HG03520 (cell line): ENCODE results near the gene PKHD1.

Experiments used
- ATAC-seq: cut with Tn5 transposase; IDR thresholded peaks from one replicate; pipeline ENCODE4 v1.9.1; 2021; ENCODE audit warnings: mild to moderate bottlenecking, moderate library complexity; ENCODE audit not compliant: unreplicated experiment

The PKHD1 gene

DNA sequence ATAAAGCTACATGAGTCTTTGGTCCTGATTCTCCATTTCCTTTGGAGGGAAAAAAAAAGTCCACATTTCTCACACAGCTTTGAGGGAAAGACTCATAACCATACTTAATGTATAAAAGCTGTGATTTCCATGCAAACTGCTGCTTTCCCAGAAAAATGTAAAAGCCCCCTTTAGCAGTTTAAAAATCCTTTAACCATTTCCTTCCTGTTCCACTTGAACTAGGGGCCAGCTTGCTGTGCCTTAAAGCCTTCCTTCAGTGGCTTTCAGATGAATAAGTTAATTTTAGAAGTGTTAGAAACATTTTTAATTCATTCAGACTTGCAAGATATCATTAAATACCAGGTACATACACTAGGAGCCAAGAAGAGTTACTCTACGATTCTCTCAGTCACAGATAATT is 273.5 kb downstream of the PKHD1 start:
- ATAC-seq = no peak

DNA sequence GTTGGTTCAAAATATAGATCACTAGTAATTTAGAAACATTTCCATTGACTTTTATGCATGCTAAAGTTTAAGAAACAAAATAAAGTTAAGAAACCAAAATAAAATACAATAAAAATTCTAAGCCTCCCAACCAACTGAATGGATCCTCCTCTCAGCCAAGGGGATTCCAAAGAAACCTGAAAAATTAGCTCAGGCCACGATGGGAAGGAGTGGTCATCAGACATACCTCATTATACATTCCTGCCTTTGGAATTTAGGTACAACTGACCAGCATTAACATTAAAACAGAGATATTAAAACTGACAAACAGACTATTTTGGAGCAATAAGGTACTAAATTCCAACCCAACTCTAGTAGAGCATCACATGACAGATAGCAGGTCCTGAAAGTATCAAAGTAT is 275.2 kb downstream of the PKHD1 start:
- no peak for ATAC-seq

DNA sequence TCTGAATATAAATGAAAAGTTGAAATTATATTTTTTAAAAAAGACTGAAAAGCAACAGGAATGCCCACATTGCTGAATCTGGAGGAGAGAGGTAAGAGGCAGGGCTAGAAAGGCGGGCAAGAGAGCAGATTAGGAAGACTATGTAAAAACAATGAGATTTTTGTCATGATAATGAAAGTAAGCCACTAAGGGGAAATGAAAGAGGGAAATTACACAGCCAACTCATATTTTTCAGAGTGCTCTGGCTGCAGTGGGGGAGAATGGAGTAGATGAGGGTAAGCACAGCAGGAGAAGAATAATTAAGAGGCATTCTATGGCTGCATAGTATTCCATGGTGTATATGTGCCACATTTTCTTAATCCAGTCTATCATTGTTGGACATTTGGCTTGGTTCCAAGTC is 281.9 kb downstream of the PKHD1 start:
- ATAC-seq = peak; percentile 68

DNA sequence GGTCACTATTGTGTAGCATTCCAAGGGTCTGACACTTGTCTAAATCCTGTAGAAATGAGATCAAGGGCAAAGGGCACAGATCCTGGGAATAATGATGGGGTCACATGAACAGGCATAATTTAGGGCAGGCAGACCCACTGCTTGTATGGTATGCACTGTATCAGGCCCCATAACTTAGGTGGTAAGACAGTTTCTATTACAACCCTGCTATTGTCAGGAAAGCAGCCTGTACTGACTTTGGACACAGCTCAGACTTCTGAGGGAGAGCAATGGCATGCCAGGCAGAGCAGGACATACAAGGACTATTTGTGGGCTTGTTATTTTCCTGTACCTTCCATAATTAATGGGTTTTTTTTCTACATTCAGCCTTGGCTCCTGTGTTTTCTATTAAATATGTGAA is 286.8 kb downstream of the PKHD1 start:
- no peak for ATAC-seq

DNA sequence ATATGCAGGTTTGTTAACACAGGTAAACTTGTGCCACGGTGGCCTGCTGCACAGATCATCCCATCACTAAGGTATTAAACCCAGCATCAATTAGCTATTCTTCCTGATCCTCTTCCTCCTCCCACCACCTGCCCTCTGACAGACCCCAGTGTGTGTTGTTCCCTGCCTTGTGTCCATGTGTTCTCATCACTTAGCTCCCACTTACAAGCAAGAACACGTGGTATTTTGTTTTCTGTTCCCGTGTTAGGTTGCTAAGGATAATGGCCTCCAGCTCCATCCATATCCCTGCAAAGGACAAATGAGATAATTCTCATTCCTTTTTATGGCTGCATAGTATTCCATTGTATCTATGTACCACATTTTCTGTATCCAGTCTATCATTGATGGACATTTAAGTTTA is 294.0 kb downstream of the PKHD1 start:
- no peak for ATAC-seq

DNA sequence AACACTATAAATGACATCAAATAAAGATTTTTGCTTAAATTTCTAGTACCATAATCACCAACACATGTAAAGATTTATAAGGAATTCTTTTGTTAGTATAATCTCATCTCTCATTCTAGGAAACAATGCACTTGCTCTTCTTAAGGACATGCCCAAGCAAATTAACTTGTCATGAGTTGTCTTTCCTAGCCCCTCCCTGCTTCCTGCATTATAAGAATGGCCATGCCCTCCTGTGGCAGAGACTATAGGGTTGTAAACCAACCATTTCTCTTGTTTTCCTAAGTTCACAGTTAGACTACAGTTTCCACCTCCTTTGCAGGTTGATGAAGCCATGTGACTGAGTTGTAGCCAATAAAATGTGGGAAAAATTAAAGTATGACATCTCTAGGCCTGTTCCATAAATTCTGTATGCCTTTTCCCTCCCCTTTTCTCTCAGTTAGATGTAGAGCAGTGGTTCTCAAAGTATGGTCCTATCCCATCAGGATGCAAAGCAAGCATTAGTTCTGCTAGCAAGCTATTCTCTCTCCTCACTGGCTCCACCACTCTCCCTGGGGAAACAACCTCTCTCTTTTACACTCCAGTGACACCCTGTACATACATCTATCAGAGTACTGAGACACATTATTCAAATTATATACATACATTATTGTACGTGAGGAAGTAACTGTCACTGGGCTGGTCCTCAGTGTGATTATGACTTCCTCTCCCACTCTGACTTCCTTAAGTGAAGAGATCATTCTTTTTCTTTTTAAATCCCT is 295.0 kb downstream of the PKHD1 start:
- ATAC-seq = no peak

DNA sequence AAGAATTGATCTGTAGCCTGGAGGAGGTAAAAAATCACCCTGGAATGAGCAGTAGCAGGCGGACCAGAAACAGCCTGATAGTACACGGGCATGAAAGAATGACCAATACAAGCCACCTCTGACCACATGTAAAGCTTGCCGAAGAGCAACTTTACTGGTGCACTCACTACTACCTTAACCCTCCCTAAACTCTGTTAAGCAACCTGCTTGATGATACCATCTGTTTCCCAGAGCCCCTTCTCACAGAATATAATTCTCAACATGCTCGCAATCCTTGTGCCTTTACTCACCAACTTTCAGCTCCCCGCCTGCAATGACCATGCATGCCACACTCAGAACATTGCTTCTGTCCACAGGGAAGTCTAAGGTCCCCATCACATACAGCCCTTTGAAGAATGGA is 296.5 kb downstream of the PKHD1 start:
- no peak for ATAC-seq

DNA sequence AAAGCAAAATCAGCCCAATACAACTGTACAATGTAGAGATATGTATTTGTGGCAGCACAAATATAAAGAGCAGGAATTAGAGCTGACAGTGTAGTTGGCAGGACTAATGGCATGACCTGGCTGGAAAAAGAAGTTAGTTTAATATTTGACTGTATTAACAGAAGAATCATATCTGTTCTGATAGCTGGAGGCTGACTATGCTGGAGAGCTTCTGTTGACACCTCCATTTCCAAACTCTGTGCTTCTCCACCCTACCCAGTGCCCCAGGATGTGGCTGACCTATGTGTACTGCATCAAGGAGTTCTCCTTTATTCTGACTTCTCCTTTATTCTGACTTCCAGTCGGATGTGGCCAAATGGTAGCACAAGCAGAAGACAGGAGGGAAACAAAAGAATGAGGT is 299.3 kb downstream of the PKHD1 start:
- no peak for ATAC-seq

DNA sequence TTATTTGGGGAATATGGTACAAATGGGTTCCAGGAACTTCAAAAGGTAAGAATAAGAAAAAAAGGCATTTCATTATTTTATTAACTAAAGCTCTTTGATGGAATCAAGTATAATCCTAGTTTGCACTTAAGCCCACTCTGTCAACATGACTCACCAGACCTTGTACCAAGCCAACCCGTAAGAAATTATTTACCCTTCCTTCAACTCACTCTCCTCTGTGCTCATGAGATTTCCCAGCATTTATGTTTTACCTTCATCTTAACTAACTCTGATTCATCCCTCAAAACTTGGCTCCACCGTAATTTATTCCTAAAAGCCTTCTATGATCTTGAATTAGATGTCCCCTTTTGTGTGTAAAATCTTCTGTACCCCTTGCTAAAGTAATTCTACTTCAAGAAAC is 308.7 kb downstream of the PKHD1 start:
- ATAC-seq = no peak

DNA sequence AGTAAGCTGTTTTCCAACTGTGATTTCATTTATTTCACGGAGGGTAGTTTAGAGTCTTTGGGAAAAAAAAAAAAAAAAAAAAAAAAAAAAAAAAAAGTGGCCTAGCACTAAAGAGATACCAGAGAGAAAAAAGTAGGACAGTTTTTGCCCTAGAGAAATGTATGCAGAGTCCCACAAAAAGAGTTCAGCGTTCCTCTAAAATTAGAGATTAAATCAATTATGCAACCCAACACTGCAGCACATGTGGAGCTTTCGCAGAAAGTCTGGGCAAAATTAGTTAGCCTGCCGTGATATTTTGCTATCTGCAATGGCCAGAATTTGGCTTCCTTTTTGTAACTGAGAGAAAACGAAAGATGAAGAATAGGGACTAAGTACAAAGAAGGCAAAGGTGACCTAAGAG is 309.8 kb downstream of the PKHD1 start:
- ATAC-seq = no peak

DNA sequence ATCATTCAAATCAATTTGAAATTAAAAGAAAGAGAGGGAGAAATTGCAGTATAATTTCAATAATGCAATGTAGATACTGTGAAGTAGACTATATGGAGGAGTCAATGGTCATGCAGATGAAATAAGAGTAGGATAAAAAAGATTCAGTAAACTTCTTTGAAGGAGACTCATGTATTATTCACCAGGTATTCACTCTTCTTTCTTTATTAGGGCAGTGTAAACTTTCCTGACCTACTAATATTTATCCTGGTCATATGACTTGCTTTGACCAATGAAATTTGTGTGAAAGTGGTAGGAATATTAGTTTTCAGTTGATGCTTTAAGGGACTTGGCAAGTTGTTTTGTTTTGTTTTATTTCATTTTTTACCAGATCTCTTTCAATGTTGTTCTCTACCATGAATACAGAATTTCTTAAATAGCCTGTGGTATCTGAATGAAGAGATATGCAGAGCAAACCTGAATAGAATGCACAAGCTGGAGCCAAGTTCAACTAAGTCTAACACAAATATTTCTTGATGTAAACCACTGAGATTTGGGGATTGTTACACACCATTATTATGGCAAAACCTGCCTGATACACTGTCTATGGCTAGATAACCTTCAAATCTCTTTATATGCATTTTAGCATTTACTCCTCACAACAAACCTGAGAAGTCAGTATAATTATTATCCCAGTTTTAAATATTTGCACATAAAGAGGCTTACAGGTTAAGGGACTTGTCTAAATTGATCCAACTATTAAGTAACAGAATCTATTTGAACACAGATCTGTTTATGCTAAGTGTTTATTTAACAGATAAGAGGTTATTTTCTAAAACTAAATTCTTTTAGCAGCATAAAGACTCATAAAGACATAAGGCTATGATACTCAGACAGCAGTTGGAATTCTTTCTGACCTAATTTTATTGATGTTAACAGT is 311.2 kb downstream of the PKHD1 start:
- no peak for ATAC-seq

DNA sequence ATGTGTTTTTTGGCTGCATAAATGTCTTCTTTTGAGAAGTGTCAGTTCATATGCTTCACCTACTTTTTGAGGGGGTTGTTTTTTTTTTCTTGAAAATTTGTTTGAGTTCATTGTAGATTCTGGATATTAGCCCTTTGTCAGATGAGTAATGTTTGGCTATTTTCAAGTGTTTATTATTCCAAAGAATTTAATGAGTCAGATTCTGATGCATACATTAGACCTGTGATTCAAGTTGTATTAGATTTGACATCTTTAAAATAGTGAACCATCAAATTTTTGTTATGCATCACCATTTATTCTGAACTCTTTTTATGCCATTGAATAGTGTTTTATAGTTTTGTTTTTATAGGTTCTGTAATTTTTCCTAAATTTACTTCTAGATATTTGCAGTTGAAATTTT is 319.3 kb downstream of the PKHD1 start:
- no peak for ATAC-seq

DNA sequence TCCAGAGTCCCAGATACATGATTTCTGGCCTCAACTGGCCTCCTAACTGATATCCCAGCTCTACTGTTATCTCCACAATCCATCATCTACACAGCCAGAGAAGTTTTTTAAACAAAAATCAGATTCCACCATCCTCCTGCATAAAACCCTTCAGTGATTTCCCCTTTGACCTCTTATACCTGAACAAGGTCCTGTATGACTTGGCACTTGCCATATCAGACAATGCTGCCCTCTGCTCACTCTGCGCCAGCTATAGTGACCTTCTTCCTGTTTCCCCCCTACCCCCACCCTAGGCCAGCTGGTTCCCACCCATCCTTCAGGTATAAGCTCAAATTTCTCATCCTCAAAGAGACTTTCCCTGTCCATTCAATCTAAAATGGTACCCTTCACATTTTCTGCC is 322.2 kb downstream of the PKHD1 start:
- ATAC-seq = no peak

DNA sequence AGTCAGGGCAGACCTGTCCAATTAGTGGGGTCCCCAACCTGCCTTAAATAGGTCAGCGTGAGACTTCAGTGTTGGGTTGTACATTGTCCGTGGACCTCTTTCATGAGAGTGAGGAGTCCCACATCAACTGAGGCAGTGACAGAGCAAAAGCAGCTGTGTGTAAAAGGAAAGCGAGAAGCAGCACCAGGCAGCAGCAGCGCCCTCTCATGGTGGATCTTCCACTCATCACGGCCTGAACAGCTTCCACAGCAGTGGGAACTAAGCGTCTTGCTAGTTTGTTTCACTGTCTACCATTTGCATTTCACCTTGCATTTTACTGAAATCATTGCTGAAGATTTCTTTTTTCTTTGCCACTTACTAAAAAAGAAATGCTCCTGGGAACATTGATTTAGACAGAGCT is 333.8 kb downstream of the PKHD1 start:
- ATAC-seq = peak; percentile 60

DNA sequence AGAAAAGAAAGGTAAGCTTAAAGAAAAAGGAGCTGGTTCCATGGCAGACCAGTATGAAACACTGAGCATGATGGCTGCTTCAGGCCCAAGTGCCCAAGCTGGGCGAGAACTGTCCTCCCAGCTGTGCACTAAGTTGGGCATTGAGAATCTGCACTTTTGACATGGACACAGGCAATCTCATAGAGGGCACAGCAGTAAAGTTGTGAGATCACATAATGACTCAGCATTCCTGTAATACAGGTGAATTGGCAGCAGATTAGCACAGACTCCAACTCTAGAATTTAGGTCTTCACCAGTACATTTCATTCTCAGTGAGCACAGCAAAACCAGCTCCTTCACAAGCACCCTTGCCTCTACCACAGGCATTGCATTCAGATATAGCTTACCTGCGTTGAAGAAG is 343.4 kb downstream of the PKHD1 start:
- ATAC-seq = no peak

DNA sequence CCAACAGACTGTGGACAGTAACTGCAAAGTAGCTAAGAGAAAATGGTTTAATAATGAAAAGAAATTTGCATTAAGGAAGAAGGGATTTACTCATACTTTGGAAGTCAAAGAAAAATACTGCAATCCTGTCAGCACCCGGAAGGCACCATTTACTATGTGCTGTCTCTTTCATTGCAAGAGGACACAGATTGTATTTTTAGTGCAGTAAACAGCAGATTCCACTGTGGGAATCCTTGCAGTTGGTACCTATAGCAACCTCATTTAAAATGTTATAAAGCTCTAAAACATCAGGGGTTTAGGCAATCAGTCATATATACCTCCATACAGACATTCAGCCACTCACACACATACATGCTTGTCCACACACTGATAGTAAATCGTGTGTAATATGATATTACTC is 346.8 kb downstream of the PKHD1 start:
- ATAC-seq = no peak

DNA sequence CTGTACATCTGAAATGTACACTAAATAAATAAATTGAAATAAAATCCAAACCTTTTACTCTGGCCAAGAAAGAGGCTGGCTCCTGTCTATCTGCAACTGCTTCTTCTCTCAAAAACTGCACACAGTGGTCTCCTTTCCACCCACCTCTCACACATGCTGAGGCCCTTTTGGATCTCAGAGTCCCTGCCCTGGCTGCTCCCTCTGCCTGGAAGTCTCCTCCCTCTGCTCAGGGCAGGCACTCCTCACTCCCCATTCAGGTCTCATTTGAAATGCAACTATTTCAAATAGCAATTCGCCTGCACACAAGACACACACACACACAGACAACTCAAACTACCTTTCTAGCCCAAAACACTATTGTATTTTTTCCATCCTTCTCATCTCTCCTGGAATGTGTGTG is 348.8 kb downstream of the PKHD1 start:
- no peak for ATAC-seq

DNA sequence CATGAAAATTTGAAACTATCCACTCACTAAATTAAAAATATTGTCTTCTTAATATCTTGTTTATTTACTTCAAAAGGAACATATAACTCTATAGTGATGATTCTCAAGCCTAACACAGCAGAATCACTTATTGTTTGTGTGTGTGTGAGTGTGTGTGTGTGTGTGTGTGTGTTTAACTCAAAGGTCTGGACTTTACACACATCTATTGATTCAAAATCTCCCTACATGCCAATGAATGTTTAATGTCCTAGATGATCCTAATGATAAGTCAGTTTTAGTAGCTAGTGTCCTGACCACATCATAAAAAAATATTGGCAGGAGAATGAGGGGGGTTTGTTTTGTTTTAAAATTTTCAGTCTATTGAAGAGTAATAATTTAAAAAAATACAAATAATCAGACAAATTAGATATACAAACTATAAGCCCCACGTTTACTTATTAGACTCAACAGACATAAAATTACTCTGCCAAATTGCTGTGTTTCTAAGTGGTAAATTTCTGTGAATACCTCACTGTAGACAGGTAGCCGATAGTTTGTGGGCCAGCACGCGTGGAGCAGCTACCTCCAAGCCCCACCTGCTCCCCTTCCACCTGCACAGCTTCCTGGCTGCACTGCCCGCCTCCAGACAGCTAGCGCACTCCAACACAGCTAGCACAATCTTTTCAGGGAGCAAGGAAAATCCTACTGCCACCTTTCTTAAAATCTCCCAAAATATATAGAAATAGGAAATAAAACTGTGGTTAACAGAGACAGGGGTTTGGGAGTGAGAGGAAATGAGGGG is 349.6 kb downstream of the PKHD1 start:
- no peak for ATAC-seq

DNA sequence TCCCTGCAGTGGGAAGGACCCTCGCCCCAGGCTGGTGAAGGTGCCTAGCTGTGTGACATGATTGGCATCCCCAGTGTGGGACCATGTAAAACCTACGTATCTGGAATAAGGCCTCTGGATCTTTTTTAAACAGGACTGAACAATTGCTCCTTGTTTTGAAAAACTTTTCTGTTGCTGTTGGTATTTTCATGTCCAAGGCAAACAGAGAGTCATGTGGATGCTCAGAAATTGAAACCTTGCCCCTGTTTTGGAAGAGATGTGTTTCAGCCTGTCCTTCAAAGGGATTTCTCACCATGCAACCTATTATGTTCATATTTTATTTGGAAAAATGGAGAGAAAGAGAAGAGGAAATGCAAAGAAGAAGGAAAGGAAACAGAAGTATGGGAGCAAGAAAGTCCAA is 362.3 kb downstream of the PKHD1 start:
- no peak for ATAC-seq

DNA sequence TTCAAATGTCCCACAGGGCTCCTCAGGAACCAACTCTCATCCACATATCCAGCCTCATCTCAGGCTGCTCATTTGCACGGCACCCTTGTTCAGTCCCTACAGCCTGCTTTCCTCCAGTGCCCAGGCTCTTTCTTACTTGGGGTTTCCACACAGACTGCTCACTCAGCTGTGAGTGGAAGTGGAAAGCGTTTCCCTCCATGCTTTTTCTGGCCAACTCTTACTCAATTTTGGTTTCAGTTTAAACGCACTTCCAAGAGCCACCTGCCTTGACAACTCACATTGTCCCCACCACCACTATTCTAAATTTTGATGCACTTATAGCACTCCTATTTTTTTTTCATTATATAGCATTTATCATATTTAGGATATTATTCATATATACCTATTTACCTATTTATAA is 367.1 kb downstream of the PKHD1 start:
- ATAC-seq = no peak

DNA sequence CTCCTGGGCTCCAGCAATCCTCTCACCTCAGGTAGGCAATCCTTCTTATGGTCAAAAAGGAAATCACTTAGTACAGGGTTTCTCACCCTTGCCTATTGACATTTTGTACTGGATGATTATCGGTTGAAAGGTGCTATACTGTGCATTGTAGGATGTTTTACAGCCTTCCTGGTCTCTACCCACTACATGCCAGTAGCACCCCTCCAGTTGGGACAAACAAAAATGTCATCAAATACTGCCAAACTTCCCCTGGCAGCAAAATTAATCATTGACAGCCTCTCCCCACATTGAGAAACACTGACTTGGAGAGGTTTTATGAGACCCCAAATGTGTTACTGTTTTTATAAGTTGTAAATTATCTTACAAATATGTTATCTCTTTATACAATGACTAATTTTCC is 368.1 kb downstream of the PKHD1 start:
- ATAC-seq = no peak

DNA sequence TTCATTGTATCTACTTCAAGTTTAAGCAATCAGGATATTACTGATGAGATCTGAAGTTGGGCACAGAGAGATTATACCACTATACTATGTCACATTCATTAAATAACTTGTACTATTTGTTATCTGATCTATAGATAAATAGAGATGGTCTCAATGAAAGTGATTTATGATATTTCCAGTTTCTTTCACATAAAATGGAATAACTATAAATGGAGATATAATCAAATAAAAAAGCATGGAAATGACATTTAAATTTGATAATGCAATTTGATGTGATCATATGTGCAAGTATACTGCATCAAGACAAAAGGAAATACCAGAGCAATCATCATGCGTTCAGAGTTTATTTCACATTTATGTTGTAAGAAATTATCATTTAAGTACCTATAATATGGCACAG is 368.9 kb downstream of the PKHD1 start:
- no peak for ATAC-seq
